H1 (cell line): ENCODE results near the gene MED12L. TPM values are rescaled to one million over a fixed set of nuclear protein-coding genes. Genes with fewer than 3 reads are reported as not detected.

Source experiments
- CTCF ChIA-PET: fragments of 300-600 bp; sonication (Branson Sonifier 250); formaldehyde crosslinking; loops from one replicate; lab custom pipeline; 2021; ENCODE audit not compliant: partially characterized antibody; lab: Charles Lee
- POLR2A ChIA-PET: fragments of 300-600 bp; sonication (Branson Sonifier 250); formaldehyde crosslinking; loops from one replicate; lab custom pipeline; 2021; ENCODE audit warnings: inconsistent platforms; ENCODE audit not compliant: partially characterized antibody; lab: Charles Lee
- DNase-seq, 2 experiments: peaks; one replicate each; pipeline versions ENCODE4 v3.0.0 to v3.0.0-alpha.2; 2010 to 2022; ENCODE audit warnings: low spot score in 2 of 2, low read depth in 1 of 2, mixed read lengths in 1 of 2
- FAIRE-seq: peaks from 2 replicates; lab custom pipeline; 2011; peaks lifted over from hg19 to GRCh38; lab: Jason Lieb, UNC
- H2AFZ ChIP-seq: 2 replicates; pipeline ENCODE4 v1.8.1; 2012; ENCODE audit warnings: low read length, inconsistent platforms
- H2AK5ac ChIP-seq: 2 replicates; pipeline ENCODE4 v1.6.1; 2013; ENCODE audit warnings: low read depth, low read length
- H2BK120ac ChIP-seq: replicated peaks from 2 replicates; pipeline ENCODE3; 2013; ENCODE audit warnings: low read depth, low read length, inconsistent platforms
- H2BK12ac ChIP-seq: 2 replicates; pipeline ENCODE4 v1.6.1; 2013; ENCODE audit warnings: low read depth, low read length
- H2BK15ac ChIP-seq: 2 replicates; pipeline ENCODE4 v1.6.1; 2013; ENCODE audit warnings: low read length
- H2BK20ac ChIP-seq: 2 replicates; pipeline ENCODE4 v1.6.1; 2013; ENCODE audit warnings: low read length
- H2BK5ac ChIP-seq: 2 replicates; pipeline ENCODE4 v1.6.1; 2013; ENCODE audit warnings: low read depth, low read length
- H3K14ac ChIP-seq: 2 replicates; pipeline ENCODE4 v1.6.1; 2013; ENCODE audit warnings: inconsistent platforms; ENCODE audit not compliant: insufficient read length
- H3K18ac ChIP-seq: 2 replicates; pipeline ENCODE4 v1.6.1; 2013; ENCODE audit warnings: low read length; ENCODE audit errors: extremely low read depth
- H3K23ac ChIP-seq: 2 replicates; pipeline ENCODE4 v1.6.1; 2013; ENCODE audit warnings: inconsistent platforms; ENCODE audit not compliant: insufficient read length
- H3K23me2 ChIP-seq: 2 replicates; pipeline ENCODE4 v1.6.1; 2013; ENCODE audit warnings: low read depth, low read length
- H3K27ac ChIP-seq: 2 replicates; pipeline ENCODE4 v1.6.1; 2011; ENCODE audit warnings: low read depth, low read length, inconsistent platforms
- H3K27me3 ChIP-seq, 4 experiments: replicated peaks in 1 of 4; 1 replicate in 1 of 4; 2 replicates in 3 of 4; pipeline versions ENCODE4 v1.6.1 to v1.8.1; 2011 to 2013; ENCODE audit warnings: low read length in 3 of 4, mild to moderate bottlenecking in 3 of 4, inconsistent platforms in 2 of 4, mixed read lengths in 2 of 4, moderate library complexity in 1 of 4; ENCODE audit not compliant: control insufficient read depth in 3 of 4, insufficient read depth in 3 of 4; ENCODE audit errors: extremely low read depth in 1 of 4
- H3K36me3 ChIP-seq, 4 experiments: 2 replicates each; pipeline versions ENCODE4 v1.6.1 to v1.8.1; 2011 to 2013; ENCODE audit warnings: mild to moderate bottlenecking in 4 of 4, low read length in 3 of 4, moderate library complexity in 2 of 4, control low read depth in 1 of 4, inconsistent platforms in 1 of 4; ENCODE audit not compliant: insufficient read depth in 4 of 4, control insufficient read depth in 2 of 4
- H3K4ac ChIP-seq: replicated peaks from 2 replicates; pipeline ENCODE3; 2013; ENCODE audit warnings: low read length, low read depth, mixed read lengths, inconsistent platforms; ENCODE audit not compliant: insufficient read length
- H3K4me1 ChIP-seq, 4 experiments: replicated peaks in 1 of 4; 1 replicate in 1 of 4; 2 replicates in 3 of 4; pipeline versions ENCODE4 v1.6.1 to v1.8.1; 2011 to 2013; ENCODE audit warnings: low read length in 3 of 4, inconsistent platforms in 2 of 4, mixed read lengths in 1 of 4; ENCODE audit not compliant: insufficient read depth in 4 of 4, control insufficient read depth in 3 of 4
- H3K4me2 ChIP-seq, 2 experiments: 2 replicates each; pipeline versions ENCODE4 v1.6.1 to v1.8.1; 2011 to 2013; ENCODE audit warnings: low read depth in 2 of 2, low read length in 2 of 2, control low read depth in 1 of 2, inconsistent platforms in 1 of 2, mild to moderate bottlenecking in 1 of 2; ENCODE audit not compliant: insufficient read depth in 1 of 2
- H3K4me3 ChIP-seq, 4 experiments: fragments of 200-600, 300-600 bp in 1 of 4; sonication (generic), shearing (Covaris generic), sonication (Bioruptor Twin) in 1 of 4; 2 replicates each; pipeline versions ENCODE4 v1.5.1 to v1.8.1; 2011 to 2016; ENCODE audit warnings: low read length in 4 of 4, low read depth in 3 of 4, control low read depth in 2 of 4, inconsistent platforms in 2 of 4, mild to moderate bottlenecking in 2 of 4, mixed read lengths in 1 of 4, moderate library complexity in 1 of 4; ENCODE audit not compliant: insufficient read depth in 2 of 4; ENCODE audit errors: extremely low read depth in 1 of 4
- H3K56ac ChIP-seq: replicated peaks from 2 replicates; pipeline ENCODE3; 2013; ENCODE audit warnings: low read depth, mild to moderate bottlenecking, mixed read lengths, low read length, inconsistent platforms; ENCODE audit not compliant: insufficient read length
- H3K79me1 ChIP-seq: 2 replicates; pipeline ENCODE4 v1.6.1; 2013; ENCODE audit warnings: low read depth, low read length, control low read depth
- H3K79me2 ChIP-seq, 2 experiments: 2 replicates each; pipeline versions ENCODE4 v1.6.1 to v1.8.1; 2012 to 2013; ENCODE audit warnings: low read length in 2 of 2, mild to moderate bottlenecking in 2 of 2, inconsistent platforms in 1 of 2; ENCODE audit not compliant: insufficient read depth in 2 of 2, control insufficient read depth in 1 of 2
- H3K9ac ChIP-seq, 4 experiments: replicated peaks in 1 of 4; 1 replicate in 1 of 4; 2 replicates in 3 of 4; pipeline versions ENCODE4 v1.6.1 to v1.8.1; 2011 to 2013; ENCODE audit warnings: low read depth in 3 of 4, low read length in 3 of 4, control low read depth in 2 of 4, mild to moderate bottlenecking in 2 of 4, moderate library complexity in 2 of 4, inconsistent platforms in 1 of 4; ENCODE audit errors: extremely low read depth in 1 of 4
- H3K9me3 ChIP-seq, 2 experiments: 2 replicates each; pipeline versions ENCODE4 v1.6.1 to v1.8.1; 2012 to 2013; ENCODE audit warnings: mild to moderate bottlenecking in 2 of 2, moderate library complexity in 2 of 2, control low read depth in 1 of 2, inconsistent platforms in 1 of 2, low read depth in 1 of 2, low read length in 1 of 2, mixed read lengths in 1 of 2; ENCODE audit not compliant: insufficient read depth in 2 of 2
- H4K20me1 ChIP-seq, 2 experiments: replicated peaks in 1 of 2; 2 replicates each; pipeline versions ENCODE3 to v1.8.1; 2011 to 2013; ENCODE audit warnings: inconsistent platforms in 2 of 2, low read length in 2 of 2, mild to moderate bottlenecking in 1 of 2; ENCODE audit not compliant: insufficient read depth in 2 of 2, control insufficient read depth in 1 of 2
- H4K5ac ChIP-seq: 2 replicates; pipeline ENCODE4 v1.6.1; 2013; ENCODE audit warnings: low read length, low read depth, mixed read lengths, inconsistent platforms; ENCODE audit not compliant: insufficient read length
- H4K8ac ChIP-seq: 2 replicates; pipeline ENCODE4 v1.8.0; 2013; ENCODE audit warnings: mild to moderate bottlenecking, moderate library complexity, low read length, inconsistent platforms; ENCODE audit not compliant: insufficient read depth; ENCODE audit errors: extremely low read depth
- H4K91ac ChIP-seq: replicated peaks from 2 replicates; pipeline ENCODE3; 2013; ENCODE audit warnings: low read length, mixed read lengths, inconsistent platforms; ENCODE audit not compliant: insufficient read length
- CBX8 ChIP-seq: fragments of 300-800, 300-1000 bp; sonication (generic); IDR thresholded peaks from 2 replicates; pipeline ENCODE4 v1.7.1; 2016; ENCODE audit warnings: low read depth, low read length, borderline replicate concordance
- CHD1 ChIP-seq: IDR thresholded peaks from 2 replicates; pipeline ENCODE4 v1.6.1; 2012; ENCODE audit warnings: low read depth, low read length, improper control_type of control experiment
- CTBP2 ChIP-seq: IDR thresholded peaks from 2 replicates; pipeline ENCODE4 v1.7.0; 2011; ENCODE audit warnings: borderline replicate concordance, mild to moderate bottlenecking, moderate library complexity, mixed read lengths, low read length; ENCODE audit not compliant: insufficient read depth, insufficient read length
- RBBP5 ChIP-seq: IDR thresholded peaks from 2 replicates; pipeline ENCODE4 v1.7.1; 2012; ENCODE audit warnings: low read depth, mild to moderate bottlenecking, inconsistent platforms, low read length, moderate library complexity, borderline replicate concordance
- SIN3A ChIP-seq, 2 experiments: IDR thresholded peaks in 1 of 2; conservative IDR thresholded peaks in 1 of 2; 2 replicates each; pipeline ENCODE4 v1.6.1; 2011 to 2012; ENCODE audit warnings: low read length in 2 of 2, improper control_type of control experiment in 1 of 2, low read depth in 1 of 2, mild to moderate bottlenecking in 1 of 2
- SRF ChIP-seq: IDR thresholded peaks from 2 replicates; pipeline ENCODE4 v1.6.1; 2011; ENCODE audit warnings: mild to moderate bottlenecking, low read depth, low read length, moderate library complexity
- TAF1 ChIP-seq: IDR thresholded peaks from 2 replicates; pipeline ENCODE4 v1.6.1; 2011; ENCODE audit warnings: mild to moderate bottlenecking, low read depth, low read length
- YY1 ChIP-seq: IDR thresholded peaks from 2 replicates; pipeline ENCODE4 v1.6.1; 2011; ENCODE audit warnings: low read depth, mild to moderate bottlenecking, low read length
- WGBS, 2 experiments: shearing (Covaris generic) in 1 of 2; methylation state at CpG; one replicate each; pipeline versions ENCODE4 v1.1.6 to v1.1.7; 2013 to 2015; ENCODE audit warnings: low lambda C conversion rate in 2 of 2, mixed read lengths in 2 of 2, inconsistent platforms in 1 of 2, low coverage in 1 of 2, missing lambda C conversion rate in 1 of 2; ENCODE audit not compliant: insufficient replicate concordance in 2 of 2, insufficient coverage in 1 of 2, insufficient read length in 1 of 2; ENCODE audit errors: extremely low coverage in 1 of 2, missing lambda C conversion rate in 1 of 2; 5-methylcytosine and 5-hydroxymethylcytosine counted together
- polyA plus RNA-seq, 7 experiments: library from polyadenylated mRNA; depleted of rRNA in 3 of 7; stranded (reverse) in 5 of 7; unstranded in 2 of 7; fragments of >200 nt in 5 of 7; fragments of 200-250 nt in 2 of 7; gene quantifications; 1 replicate in 5 of 7; 2 replicates in 1 of 7; 4 replicates in 1 of 7; pipeline versions ENCODE4 v1.2.1 to v1.2.3, GENCODE V29; 2011 to 2013; ENCODE audit warnings: missing spikeins in 2 of 7, mixed read lengths in 2 of 7
- total RNA-seq: library from RNA; stranded (reverse); fragmentation: NEBNext Ultra II Directional; extraction: Animal tissue kit (Norgen Biotek cat#: 25700); gene quantifications from 2 replicates; pipeline ENCODE4 v1.2.1, GENCODE V29; 2021
- TF ChIP-seq, protein P1 (sequence below): IDR thresholded peaks from 2 replicates; pipeline ENCODE4 v1.6.1; 2012; ENCODE audit warnings: inconsistent platforms

Gene MED12L
- total and polyA plus RNA-seq, 2 of the 8 experiments (the other 6 are each of a cell fraction or from before 2014, with no cell fraction given), result 3.6 to 26.2 TPM

- Histone ChIP-seq H3K14ac (no peak overlapping the region), H3K9me3 (no peaks in the 10 kb centered on the region), H3K27me3 (no peaks in the 10 kb centered on the region), H2BK15ac (no peak overlapping the region), H2BK5ac (no peak overlapping the region), H4K8ac (no peak overlapping the region), H2BK12ac (no peak overlapping the region), H3K27ac (no peak overlapping the region), H3K23me2 (no peaks in the 10 kb centered on the region), H2BK120ac (no peak overlapping the region), H3K4ac (no peak overlapping the region), H2AFZ (no peak overlapping the region), H3K9ac (no peak overlapping the region), H3K23ac (no peak overlapping the region), H3K36me3 (0 out of 8 replicates have a peak, but pooled peaks cover 0 to 3% (median 0%) of the 10 kb centered on the region in 4 experiments), H3K18ac (no peak overlapping the region), H4K5ac (no peak overlapping the region), H4K91ac (no peak overlapping the region), H3K79me1 (no peaks in the 10 kb centered on the region), H3K56ac (no peak overlapping the region), H3K4me2 (no peak overlapping the region), H3K4me3 (no peak overlapping the region)
- ChIA-PET CTCF (interaction anchor here (1.1 to 9.3 kb wide), 4 partner anchors 42 to 52 kb away, joined by 3 to 155 read pairs (median 4); no protein-coding TSS in a partner anchor), POLR2A (no interaction called here)
- 83% methylated on average over 2 of the region's 2 CpGs; no CpG with 5 or more reads in 1 of the 2 experiments for WGBS, 2 experiments
- DNase-seq, result no peak
- no peak for FAIRE-seq
- TF ChIP-seq, protein P1, sequence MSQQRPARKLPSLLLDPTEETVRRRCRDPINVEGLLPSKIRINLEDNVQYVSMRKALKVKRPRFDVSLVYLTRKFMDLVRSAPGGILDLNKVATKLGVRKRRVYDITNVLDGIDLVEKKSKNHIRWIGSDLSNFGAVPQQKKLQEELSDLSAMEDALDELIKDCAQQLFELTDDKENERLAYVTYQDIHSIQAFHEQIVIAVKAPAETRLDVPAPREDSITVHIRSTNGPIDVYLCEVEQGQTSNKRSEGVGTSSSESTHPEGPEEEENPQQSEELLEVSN, result no peak
- TF ChIP-seq CBX8 (no peak), SRF (no peak), CTBP2 (no peak), TAF1 (no peak), SIN3A (conservative IDR thresholded peaks at IDR 0.05 in 1 of 2, IDR thresholded peaks at IDR 0.05 in 1 of 2; ENCODE audit: low read depth in 1 of 2, low read length in 2 of 2) (no peak), RBBP5 (no peak), CHD1 (no peak), YY1 (no peak)
- TF ChIP-seq, all 59 proteins: peak for 0
- Histone ChIP-seq H4K20me1 (peaks cover 0 to 1% of the 10 kb centered on the region in 2 experiments), H3K79me2 (no peaks in the 10 kb centered on the region), H2BK20ac (no peak overlapping the region), H2AK5ac (no peak overlapping the region), H3K4me1 (peaks cover 0 to 2% (median 0%) of the 10 kb centered on the region in 4 experiments; a peak in 1 of 7 replicates)
Measured at GRCh38 chr3:151276038-151276686, 190.7 kb downstream of the MED12L start.
